SK-N-DZ (cell line): ENCODE results near the gene CTIF.
A peak's percentile ranks its signal among the peaks of the same experiment; 100 is the strongest.

ENCODE experiments used
- DNase-seq: peaks from one replicate; pipeline ENCODE4 v3.0.0-alpha.2; 2015; ENCODE audit warnings: low spot score
- small RNA-seq, 2 experiments: library from RNA; depleted of rRNA; stranded (forward); fragments of <200 nt; gene quantifications; one replicate each; pipeline ENCODE3, GENCODE V24; 2014

Gene CTIF

GRCh38 chr18:48896326-48896874 is 357.6 kb downstream of the CTIF start:
- DNase-seq = no peak

GRCh38 chr18:48896875-48897511 is 358.2 kb downstream of the CTIF start:
- peak; percentile 50 for DNase-seq

- DNase-seq = no peak
Measured at GRCh38 chr18:48897531-48897930, 358.7 kb downstream of the CTIF start.

- no peak for DNase-seq
Measured at GRCh38 chr18:48898521-48898920, 359.7 kb downstream of the CTIF start.

- DNase-seq = no peak
Measured at GRCh38 chr18:48899558-48900174, 360.8 kb downstream of the CTIF start.

- no peak for DNase-seq
Measured at GRCh38 chr18:48900469-48900868, 361.6 kb downstream of the CTIF start.

- DNase-seq = peak; percentile 46
Measured at GRCh38 chr18:48901145-48902022, 362.6 kb downstream of the CTIF start.

- peak; percentile 58 for DNase-seq
Measured at GRCh38 chr18:48902023-48902855, 363.4 kb downstream of the CTIF start.

GRCh38 chr18:48902856-48903601 is 364.2 kb downstream of the CTIF start:
- DNase-seq = no peak

- DNase-seq = no peak
Measured at GRCh38 chr18:48904091-48904490, 365.3 kb downstream of the CTIF start.

GRCh38 chr18:48904847-48905394 is 366.1 kb downstream of the CTIF start:
- no peak for DNase-seq

- DNase-seq = no peak
Measured at GRCh38 chr18:48905513-48905912, 366.7 kb downstream of the CTIF start.

GRCh38 chr18:48908916-48909315 is 370.1 kb downstream of the CTIF start:
- DNase-seq = no peak

GRCh38 chr18:48909721-48910120 is 370.9 kb downstream of the CTIF start:
- DNase-seq = no peak

GRCh38 chr18:48910972-48911545 is 372.2 kb downstream of the CTIF start:
- no peak for DNase-seq

Small RNA genes within 50 kb of the gene (small RNA-seq; reads per million reads assigned to genes)
- gene MIR4743 = 0 reads per million in 2 experiments
